T-helper 1 cell treated with Interleukin-12 subunit alpha and Interleukin-12 subunit beta and Interleukin-4 antibody, amounts not matched to agents 30 ng/mL and 1 ng/mL, for 36 hours (primary cell): ENCODE data around the gene CD81. TPM values are rescaled to one million over a fixed set of nuclear protein-coding genes. Genes with fewer than 3 reads are reported as not detected.

ENCODE experiments used
- intact Hi-C: fragments of 100-400 bp; cut with micrococcal nuclease; formaldehyde crosslinking; loops from one replicate; pipeline ENCODE4 v1.15.1; 2024
- total RNA-seq: library from RNA; stranded (reverse); gene quantifications from 2 replicates; pipeline ENCODE4 v1.2.3, GENCODE V29; 2022

CD81 gene
- total RNA-seq, 1 donor from 2014 or later = 189 TPM

- intact Hi-C loops = no loop called here
Measured at GRCh38 chr11:2434506-2435255, 57.6 kb downstream of the CD81 start.

GRCh38 chr11:2435288-2436012 is 58.3 kb downstream of the CD81 start:
- intact Hi-C loops = no loop called here

DNA sequence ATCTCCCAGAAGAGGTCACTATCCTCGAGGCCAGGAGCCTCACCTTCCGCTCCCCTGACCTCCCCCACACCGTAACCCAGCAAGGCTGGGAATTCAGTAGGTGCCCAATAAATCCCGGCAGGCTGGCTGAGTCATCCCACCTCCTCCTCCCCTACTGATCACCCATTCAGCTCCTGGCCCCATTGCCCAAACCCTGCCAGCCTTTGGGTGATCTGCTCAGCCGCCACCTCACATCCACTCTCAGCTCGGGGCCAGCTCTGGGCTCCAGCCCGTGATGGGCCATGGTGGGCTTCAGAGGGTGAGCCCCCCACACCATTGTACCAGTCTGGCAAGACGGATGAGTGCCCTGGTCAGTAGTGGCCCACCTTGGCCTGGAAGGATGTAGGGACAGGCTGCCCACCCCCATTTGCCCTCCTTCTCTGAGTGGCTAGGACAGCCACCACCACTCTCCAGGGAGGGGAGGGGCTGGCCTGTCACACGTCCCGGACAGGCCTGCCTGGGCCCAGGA is 59.0 kb downstream of the CD81 start:
- intact Hi-C loops = no loop called here

- intact Hi-C loops = no loop called here
Measured at GRCh38 chr11:2436521-2437031, 59.5 kb downstream of the CD81 start.

DNA sequence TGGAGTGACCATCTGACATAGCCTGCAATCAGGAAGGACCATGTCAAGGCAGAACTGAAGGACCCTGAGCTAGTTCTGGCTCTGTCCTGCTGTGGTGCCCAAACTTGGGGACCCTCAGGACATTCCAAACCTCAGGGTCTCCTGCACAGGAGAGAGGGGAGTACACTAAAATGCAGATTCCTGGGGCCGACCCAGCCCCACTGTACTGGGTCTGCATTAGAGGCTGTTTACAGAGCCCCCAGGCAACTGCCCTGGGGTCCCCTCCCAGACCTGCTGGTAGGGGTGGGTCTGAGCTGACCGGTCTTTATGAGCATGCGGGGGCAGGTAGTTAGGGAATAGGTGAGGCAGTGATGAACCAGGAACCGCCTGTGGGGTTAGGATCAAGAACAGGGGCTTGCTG is 60.4 kb downstream of the CD81 start:
- intact Hi-C loops = no loop called here

GRCh38 chr11:2439820-2440219 is 62.7 kb downstream of the CD81 start:
- intact Hi-C loops = no loop called here

DNA sequence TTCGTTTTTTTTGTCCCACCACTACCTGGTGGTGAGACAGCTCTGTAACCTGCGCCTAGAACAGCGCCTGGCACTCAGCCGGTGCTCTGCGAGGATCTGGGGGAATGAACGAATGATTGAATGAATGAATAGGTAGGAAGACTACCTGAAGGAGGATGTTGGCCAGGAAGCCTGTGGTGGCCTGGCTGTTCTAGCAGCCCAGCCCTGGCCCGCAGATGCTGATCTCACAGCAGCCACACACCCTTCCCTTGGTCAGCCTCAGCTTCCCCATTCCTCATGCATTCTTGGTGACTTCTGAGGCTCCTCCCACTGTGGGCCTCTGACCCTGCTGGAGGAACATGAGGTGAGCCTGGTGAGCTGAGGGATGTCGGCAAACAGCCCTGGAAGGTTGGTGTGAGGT is 63.5 kb downstream of the CD81 start:
- intact Hi-C loops = no loop called here

DNA sequence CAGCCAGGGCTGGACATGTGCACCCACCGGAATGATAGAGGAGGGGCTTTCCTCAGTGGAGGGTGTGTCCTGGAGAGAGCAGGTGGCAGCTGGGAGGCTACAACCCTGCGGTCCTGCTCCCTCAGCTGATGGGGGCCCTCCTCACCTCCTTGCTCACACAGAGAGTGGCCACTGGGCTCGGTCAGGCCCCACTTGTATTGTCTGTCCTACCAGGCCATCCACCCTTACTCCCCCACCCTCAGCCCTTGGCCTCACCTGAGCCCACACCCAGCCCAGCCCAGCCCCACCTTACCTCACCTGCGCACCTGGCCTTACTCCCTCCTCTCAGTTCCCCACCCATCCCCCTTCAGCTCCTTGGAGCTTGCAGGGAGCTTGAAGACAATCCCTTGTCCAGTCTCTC is 64.1 kb downstream of the CD81 start:
- intact Hi-C loops = no loop called here

DNA sequence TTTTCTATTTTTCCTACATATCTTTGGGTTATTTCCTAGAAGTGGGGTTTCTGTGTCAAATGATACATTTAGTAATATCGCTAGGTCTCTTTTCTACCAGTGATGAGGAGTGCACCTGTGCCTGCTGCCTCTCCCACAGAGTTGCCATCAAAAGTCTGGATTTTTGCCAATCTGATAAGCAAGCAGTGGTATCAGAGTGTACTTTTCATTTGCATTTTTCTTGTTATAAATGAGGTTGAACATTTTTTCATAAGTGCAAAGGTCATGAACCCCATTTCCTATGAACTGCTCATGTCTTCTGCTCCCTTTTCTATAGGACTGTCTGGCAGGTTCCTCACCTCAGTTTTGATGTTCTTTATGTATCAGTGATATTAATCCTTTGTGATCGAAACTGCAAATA is 65.5 kb downstream of the CD81 start:
- intact Hi-C loops = no loop called here

- intact Hi-C loops = no loop called here
Measured at GRCh38 chr11:2443406-2443805, 66.3 kb downstream of the CD81 start.

GRCh38 chr11:2443881-2444820 is 67.0 kb downstream of the CD81 start, which contains the start of gene TRPM5:
Gene TRPM5 (minus strand): TSS chr11:2444514. CDS start chr11:2423036, 21,478 bp downstream.
- intact Hi-C loops = loop anchor here (1.0 to 2.0 kb wide), 2 partner anchors 66 to 613 kb away; partner anchors contain the start of gene CARS1

DNA sequence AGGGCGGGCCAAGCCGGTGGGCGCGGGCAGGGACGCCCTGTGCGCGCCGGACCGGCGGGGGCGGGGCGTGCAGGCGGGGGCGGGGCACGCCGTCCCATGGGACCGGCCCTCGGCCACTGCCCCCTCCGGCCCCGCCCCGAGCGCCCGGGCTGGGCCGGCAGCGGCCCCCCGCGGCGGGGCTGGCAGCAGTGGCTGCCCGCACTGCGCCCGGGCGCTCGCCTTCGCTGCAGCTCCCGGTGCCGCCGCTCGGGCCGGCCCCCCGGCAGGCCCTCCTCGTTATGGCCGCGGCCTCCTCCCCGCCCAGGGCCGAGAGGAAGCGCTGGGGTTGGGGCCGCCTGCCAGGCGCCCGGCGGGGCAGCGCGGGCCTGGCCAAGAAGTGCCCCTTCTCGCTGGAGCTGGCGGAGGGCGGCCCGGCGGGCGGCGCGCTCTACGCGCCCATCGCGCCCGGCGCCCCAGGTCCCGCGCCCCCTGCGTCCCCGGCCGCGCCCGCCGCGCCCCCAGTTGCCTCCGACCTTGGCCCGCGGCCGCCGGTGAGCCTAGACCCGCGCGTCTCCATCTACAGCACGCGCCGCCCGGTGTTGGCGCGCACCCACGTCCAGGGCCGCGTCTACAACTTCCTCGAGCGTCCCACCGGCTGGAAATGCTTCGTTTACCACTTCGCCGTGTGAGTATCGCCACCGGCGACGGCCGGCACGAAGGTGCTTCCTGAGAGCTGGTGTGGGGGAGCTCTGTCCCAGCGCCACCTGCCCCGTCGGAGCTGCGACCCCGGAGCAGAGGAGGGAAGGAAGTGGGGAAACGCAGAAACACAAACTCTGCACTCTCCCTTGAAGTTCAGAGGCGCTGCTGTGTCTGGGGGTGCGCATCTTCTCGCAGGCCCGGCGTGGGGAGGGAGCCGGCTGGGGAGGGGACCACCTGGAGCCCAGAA is 68.0 kb downstream of the CD81 start, which contains the start of gene KCNQ1:
KCNQ1 (plus strand) TSS at position 188 of the 925 bp plus-strand sequence; CDS start at position 279, 91 bp downstream.
- intact Hi-C loops = loop anchor here (1.0 to 5.0 kb wide), 4 partner anchors 67 to 612 kb away; partner anchors contain the start of gene CARS1

- intact Hi-C loops = loop anchor here (1.0 to 5.0 kb wide), 3 partner anchors 86 to 611 kb away; partner anchors contain the start of gene CARS1
Measured at GRCh38 chr11:2445746-2446551, 68.8 kb downstream of the CD81 start.

- intact Hi-C loops = loop anchor here (1.0 to 5.0 kb wide), 3 partner anchors 21 to 86 kb away; partner anchors contain the start of gene TSSC4
Measured at GRCh38 chr11:2446590-2447252, 69.6 kb downstream of the CD81 start.
